ENCODE measurements around the gene RILP.

The RILP gene

GRCh38 chr17:1597861-1598342 is 51.8 kb downstream of the RILP start:
- no peak for DNase-seq

All from NCI-H748 treated with DMSO at 0.1 percent for 48 hours (cell line).